Right ventricle myocardium inferior (tissue), 1 donor: ENCODE data around the gene ISCU. TPM values are rescaled to one million over a fixed set of nuclear protein-coding genes. Genes with fewer than 3 reads are reported as not detected.
"Not testable (repeated sequence)": the region's sequence is repeated elsewhere in the genome, so short reads cannot be mapped to it uniquely, and the experiment has no call there.

Experiments used
- ATAC-seq: fragments of 200-7000 bp; cut with Tn5 transposase; one replicate; pipeline ENCODE4 v1.9.1; 2020; ENCODE audit warnings: mild to moderate bottlenecking, moderate library complexity
- DNase-seq: peaks from one replicate; pipeline ENCODE4 v3.0.0; 2021; ENCODE audit errors: missing footprints
- intact Hi-C: fragments of 100-400 bp; cut with DNase I; formaldehyde crosslinking; loops from one replicate; pipeline ENCODE4 v1.11.0; 2022
- total RNA-seq: library from RNA; stranded (reverse); fragmentation: NEBNext Ultra II Directional; extraction: Animal tissue kit (Norgen Biotek cat#: 25700); gene quantifications from one replicate; pipeline ENCODE4 v1.2.1, GENCODE V29; 2021
- donor health status: DM: no; HTN: yes; CAD: no; lungs with severe emphysema.

ISCU gene
- total RNA-seq, 1 donor from 2014 or later = 444 TPM

- no peak for ATAC-seq
- intact Hi-C loops = loop anchor here (5.0 kb wide), 1 partner anchor 388 kb away; no protein-coding TSS in a partner anchor
- no peak for DNase-seq
Measured at GRCh38 chr12:108564724-108565123, 2.3 kb downstream of the ISCU start.

GRCh38 chr12:108565146-108565545 lies 2.8 kb downstream of the ISCU start:
- no peak for ATAC-seq
- intact Hi-C loops = no loop called here

DNA sequence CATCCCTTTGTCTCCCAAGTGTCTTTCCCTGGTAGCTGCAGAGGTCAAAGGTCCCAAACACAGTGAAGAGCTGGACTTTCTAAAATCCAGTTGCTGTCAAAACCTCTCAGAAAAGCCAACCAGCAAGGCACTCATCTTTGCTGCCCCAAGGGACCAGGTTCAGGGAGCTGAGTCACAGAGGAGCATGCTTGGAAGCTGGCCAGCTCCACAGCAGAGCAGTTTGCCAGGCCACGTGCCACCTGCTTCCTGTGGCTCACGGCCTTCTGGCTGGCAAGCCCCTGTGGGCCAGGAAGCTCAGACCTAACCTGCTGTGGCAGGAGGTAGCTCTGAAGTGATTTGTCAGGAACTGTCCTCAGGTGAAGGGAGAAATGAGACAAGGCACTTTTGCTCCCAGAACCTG lies 3.6 kb downstream of the ISCU start:
- peak; percentile 81 for DNase-seq
- no peak for ATAC-seq
- intact Hi-C loops = no loop called here

More at GRCh38 chr12:108565146-108565545, 2.8 kb downstream of the ISCU start:
- DNase-seq = no peak

DNA sequence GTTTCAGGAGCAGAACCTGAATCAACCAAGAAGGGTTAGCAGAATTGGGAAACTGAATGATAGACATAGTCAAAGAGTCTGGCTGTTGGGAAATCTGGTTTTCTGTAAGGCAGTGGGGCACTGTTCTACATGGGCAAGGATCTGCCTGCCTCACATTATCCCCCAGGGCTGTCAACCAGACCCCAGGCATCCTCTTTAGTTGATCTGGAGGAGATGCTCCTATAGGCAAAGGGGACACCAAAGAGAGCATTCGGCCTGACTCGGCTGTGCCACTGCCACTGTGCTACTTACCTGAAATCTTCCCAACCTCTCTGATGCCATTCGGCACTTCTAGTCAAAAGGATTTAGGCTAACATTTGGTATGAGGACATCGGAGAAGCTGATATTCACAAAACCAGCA lies 4.1 kb downstream of the ISCU start:
- no peak for DNase-seq
- no peak for ATAC-seq
- intact Hi-C loops = no loop called here

- no peak for DNase-seq
- intact Hi-C loops = no loop called here
- no peak for ATAC-seq
Measured at GRCh38 chr12:108567406-108568337, 5.3 kb downstream of the ISCU start.

DNA sequence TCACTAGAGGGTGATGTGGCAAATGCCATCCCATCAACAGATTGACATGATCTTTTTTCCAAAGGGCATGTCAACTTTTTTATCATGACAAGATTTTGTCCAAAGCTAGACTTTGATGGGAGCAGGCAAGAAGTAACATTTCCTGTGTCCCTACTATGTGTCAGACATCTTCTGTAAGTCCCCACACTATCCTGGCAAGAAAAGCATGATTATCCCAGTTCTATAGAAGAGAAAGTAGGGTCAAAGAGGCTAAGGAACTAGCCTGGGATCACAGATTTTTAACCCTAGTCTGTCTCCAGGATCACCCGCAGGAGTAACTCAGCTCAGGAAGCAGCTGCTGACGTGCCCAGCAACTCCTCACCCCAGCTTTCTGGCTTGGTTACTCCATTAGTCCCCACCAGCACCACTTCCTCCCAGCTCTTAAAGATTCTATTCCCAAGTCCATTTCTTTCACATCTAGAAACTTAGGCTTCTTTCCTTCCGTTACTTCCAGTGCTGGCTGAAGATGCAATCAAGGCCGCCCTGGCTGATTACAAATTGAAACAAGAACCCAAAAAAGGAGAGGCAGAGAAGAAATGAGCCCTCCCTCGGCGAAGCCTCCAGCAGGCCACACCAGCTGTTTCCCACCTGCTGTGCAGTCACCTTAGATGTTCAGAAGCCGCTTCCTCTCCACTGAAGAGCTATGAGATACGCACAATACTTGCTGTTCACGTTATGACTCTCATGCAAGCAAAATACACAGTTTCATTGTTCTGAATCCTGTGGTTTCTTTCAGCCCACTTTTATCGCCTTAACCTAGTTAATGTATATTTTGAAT lies 6.2 kb downstream of the ISCU start:
- intact Hi-C loops = no loop called here
- ATAC-seq = no peak
- DNase-seq = no peak

DNA sequence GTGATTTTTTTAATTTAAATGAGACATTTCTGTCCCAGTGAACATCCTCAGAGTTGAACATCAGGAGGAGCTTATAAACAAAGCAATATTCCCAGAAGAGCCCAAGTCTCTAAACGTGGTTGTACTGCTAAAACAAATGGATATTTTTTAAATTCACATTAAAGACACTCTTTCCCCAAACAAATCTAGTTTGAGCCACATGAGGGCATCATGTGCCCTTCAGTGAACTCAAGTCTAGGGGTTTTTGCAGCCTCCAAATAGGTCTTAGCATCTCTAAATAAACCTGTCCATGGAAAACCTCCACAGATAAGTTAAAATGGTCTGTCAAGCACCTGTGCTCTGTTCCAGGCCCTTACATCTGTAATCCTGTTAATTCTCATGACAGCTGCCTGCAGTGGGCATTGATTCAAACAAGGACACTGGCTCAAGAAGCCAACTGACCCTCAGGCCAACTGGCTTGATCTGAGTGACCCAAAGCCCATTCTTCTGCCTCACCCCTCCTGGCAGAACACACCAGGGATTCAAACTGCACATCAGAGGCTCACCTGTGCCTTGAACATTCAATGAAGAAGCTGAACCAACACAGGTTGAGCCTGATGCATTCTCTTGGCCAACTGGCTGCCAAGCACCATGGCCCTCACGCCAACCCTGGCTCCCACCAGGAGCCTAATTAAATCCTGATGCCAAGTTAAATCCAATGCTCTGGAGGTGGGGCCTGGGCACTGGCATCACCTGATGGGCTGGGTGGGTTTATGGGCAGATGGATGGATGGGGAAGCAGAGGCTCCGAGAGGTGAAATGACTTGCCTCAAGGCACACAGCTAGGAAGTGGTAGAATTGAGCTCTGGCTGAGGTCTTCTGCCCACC lies 8.6 kb downstream of the ISCU start:
- intact Hi-C loops = no loop called here
- DNase-seq = no peak
- ATAC-seq = no peak

DNA sequence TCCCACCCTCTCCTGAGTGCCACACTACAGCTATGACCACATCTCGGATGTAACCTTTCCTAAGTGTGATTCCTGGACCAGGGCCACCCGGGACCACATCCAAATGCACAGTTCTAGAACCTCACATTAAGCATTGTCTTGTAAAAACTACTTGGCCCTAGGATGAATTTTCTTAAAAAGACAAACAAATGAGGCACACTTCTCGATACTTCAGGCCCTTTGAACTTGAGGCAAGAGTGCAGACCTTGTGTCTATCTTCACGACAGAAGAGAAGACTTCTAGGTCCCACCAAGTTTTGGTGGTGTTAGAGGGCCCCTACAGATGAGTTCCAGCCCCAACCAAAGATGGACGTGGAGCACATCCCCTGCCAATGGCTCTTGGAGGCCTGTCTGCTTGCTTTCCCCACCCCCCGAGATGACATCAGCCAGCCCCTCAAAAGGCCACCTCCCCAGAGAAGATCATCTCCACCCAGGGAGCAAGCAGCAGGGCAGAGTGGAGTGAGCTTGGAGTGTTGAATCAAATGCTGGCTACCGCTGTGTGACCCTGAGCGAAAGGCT lies 9.3 kb downstream of the ISCU start:
- intact Hi-C loops = no loop called here
- DNase-seq = no peak
- no peak for ATAC-seq

- DNase-seq = no peak
- intact Hi-C loops = no loop called here
- ATAC-seq = no peak
Measured at GRCh38 chr12:108572166-108572790, 9.9 kb downstream of the ISCU start.

DNA sequence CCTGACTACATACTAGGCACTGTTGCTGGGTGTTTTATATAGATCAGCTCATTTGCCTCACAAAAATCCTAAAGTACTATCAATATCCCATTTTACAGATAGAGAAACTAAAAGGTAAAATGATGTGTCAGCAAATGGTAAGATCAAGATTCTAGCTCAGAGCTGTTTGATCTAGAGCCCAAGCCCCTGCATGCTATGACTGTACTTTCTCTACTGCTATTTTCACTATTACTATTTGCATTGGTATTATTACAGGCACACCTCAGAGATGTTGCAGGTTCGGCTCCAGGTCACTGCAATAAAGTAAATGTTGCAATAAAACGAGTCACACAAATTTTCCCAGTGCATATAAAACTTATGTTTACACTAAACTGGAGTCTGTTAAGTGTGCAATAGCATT lies 10.9 kb downstream of the ISCU start:
- intact Hi-C loops = no loop called here
- DNase-seq (no peak), ATAC-seq (no peak)

DNA sequence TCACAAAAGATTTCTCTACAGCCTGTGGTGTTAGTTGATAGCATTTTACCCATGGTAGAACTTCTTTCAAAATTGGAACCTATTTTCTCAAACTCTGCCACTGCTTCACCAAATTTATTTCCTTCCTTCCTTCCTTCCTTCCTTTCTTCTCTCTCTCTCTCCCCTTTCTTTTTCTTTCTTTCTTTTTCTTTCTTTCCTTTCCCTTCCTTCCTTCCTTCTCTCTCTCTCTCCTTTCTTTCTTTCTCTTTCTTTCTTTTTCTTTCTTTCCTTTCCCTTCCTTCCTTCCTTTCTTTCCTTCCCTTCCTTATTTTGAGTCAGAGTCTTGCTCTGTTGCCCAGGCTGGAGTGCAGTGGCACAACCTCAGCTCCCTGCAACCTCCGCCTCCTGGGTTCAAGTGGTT lies 11.9 kb downstream of the ISCU start:
- intact Hi-C loops, ATAC-seq, DNase-seq: not testable (repeated sequence)

GRCh38 chr12:108575199-108575912 lies 13.0 kb downstream of the ISCU start:
- intact Hi-C loops = no loop called here
- no peak for ATAC-seq
- no peak for DNase-seq

DNA sequence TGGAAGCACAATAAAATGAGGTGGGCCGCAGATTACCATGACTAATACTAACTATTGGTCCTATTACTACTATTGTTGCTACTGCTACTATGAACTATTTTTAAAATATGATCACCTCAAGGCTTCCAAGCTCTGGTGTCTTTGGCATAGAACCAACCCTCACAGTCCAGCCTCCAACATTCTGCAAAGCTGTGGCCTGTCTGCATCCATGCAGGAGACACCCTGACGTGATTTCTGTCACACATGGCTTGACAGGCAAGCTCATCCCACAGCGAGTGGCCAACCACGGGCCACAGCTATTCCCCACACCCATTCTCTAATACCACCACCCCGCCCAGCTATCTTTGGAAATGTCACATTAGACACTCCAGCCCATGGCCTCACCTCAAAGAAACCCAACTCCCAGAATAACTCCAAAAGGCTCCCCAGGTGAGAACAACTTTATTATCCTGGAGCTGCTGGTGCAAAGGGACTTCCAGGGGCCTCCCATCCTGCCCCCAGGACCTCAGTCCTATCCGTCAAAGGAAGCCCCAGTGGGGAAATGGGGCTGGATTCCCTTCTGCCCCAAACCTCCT lies 14.4 kb downstream of the ISCU start:
- DNase-seq = no peak
- intact Hi-C loops = no loop called here
- peak; percentile 45 for ATAC-seq

GRCh38 chr12:108577458-108577857 lies 15.1 kb downstream of the ISCU start:
- DNase-seq (no peak), ATAC-seq (no peak)
- intact Hi-C loops = no loop called here

DNA sequence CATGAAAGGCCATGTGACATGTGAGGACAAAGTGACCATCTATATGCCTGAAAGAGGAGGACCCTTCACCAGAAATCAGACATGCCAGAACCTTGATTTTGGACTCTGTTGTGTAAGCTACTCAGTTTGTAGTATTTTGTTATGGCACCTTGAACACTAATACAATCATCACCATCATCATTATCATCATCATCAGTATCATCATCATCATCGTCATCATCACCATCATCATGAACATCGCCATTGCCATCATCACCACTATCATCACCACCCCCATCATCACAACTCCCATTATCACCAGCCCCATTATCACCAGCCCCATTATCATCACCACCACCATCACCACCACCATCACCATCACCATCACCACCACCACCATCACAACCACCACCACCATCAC lies 15.9 kb downstream of the ISCU start:
- intact Hi-C loops = no loop called here
- DNase-seq (no peak), ATAC-seq (no peak)

DNA sequence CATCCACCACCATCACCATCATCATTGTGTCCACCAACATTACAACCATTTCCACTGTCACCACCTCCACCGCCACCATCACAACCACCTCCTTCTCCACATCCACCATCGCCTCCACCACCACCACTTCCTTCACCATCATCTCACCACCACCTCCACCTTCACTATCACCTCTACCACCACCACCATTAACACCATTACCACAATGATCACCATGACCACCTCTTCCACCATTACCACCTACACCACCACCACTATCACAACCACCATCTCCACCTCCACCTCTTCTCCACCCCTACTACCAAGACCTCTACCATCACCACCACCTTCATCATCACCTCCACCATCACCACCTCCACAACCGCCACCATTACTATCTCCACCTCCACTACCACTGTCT lies 16.4 kb downstream of the ISCU start:
- ATAC-seq = no peak
- intact Hi-C loops = no loop called here

GRCh38 chr12:108580531-108580930 lies 18.1 kb downstream of the ISCU start:
- intact Hi-C loops = no loop called here
- DNase-seq (no peak), ATAC-seq (peak; percentile 33)

More for the DNA sequence above, 16.4 kb downstream of the ISCU start:
- no peak for DNase-seq
